Duodenal mucosa (tissue), 2 donors: ENCODE results near the gene TBC1D5.

Source experiments
- H3K27ac ChIP-seq: one replicate; pipeline ENCODE4 v1.7.0; 2013; ENCODE audit warnings: low read depth, low read length
- H3K27me3 ChIP-seq, 2 donors: one replicate each; pipeline ENCODE4 v1.7.0; 2013; ENCODE audit warnings: low read length in 2 of 2, control low read depth in 1 of 2; ENCODE audit not compliant: insufficient read depth in 2 of 2, control insufficient read depth in 1 of 2
- H3K36me3 ChIP-seq, 2 donors: one replicate each; pipeline ENCODE4 v1.7.0; 2013; ENCODE audit warnings: low read length in 2 of 2, control low read depth in 1 of 2; ENCODE audit not compliant: insufficient read depth in 2 of 2, control insufficient read depth in 1 of 2
- H3K4me1 ChIP-seq, 2 donors: one replicate each; pipeline ENCODE4 v1.7.0; 2013; ENCODE audit warnings: low read length in 2 of 2, control low read depth in 1 of 2; ENCODE audit not compliant: insufficient read depth in 2 of 2, control insufficient read depth in 1 of 2
- H3K4me3 ChIP-seq, 2 donors: one replicate each; pipeline ENCODE4 v1.7.0; 2013; ENCODE audit warnings: low read length in 2 of 2, low read depth in 1 of 2
- H3K9ac ChIP-seq, 2 donors: one replicate each; pipeline ENCODE4 v1.7.0; 2013; ENCODE audit warnings: low read length in 2 of 2, low read depth in 1 of 2
- H3K9me3 ChIP-seq, 2 donors: one replicate each; pipeline ENCODE4 v1.7.0; 2013; ENCODE audit warnings: low read length in 2 of 2, control low read depth in 1 of 2; ENCODE audit not compliant: control insufficient read depth in 1 of 2

TBC1D5 gene

DNA sequence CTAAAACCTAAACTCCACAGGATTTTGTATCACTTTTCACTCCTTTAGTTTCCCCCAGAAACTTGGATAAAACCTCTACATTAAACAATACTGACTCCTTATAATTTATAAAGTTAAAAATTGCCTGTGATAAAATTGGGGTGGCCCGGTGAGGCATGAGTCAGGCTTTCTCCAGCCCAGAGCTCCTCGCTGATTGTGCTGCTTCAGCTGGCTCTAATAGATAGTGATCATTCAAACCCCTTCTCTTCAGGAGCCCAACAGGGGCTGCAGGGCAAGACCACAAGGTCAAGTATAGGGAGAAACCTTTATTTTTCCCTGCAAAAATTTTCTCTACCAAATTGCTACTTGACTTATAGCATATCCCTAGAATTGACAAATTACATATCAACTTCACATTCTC is 549.4 kb downstream of the TBC1D5 start:
- Histone ChIP-seq H3K4me1 (peaks cover 4 to 9% of the 10 kb centered on the region in 2 donors), H3K27ac (no peak overlapping the region), H3K9ac (no peak overlapping the region), H3K9me3 (no peaks in the 10 kb centered on the region), H3K4me3 (no peak overlapping the region), H3K36me3 (no peaks in the 10 kb centered on the region), H3K27me3 (no peaks in the 10 kb centered on the region)

DNA sequence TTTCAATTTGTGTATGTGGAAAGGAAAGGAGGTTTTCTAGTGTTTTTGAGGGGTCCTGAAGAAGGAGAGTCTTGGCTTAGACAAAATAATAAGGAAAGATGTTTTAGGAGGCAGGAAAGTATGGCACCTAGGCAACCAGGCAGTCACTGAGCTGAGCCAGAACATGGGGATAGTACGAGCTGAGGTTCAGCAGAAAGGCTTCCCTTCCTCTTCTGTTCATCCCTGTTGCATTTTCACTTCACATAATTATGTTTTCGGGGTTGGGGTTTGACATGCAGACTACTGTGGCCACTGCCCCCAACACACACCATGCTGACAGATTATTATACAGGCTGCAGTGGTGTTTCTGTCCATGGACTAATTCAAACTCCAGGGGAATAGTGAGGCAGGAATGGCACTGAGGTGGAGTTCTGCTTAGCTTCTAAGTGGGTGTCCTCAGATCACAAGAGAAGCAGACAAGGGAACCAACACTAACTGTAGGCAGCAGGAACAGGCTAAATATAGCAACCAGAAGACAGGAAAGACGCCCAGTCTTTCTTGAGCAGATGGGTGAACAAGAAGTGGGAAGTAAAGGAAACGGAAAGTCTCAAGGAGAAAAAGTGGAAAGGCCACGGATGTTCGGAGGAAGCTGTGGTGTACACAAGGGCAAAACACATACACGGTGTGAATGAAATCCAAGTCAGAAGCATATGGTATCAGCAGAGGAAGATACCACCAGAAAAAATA is 551.9 kb downstream of the TBC1D5 start:
- H3K27ac ChIP-seq = no peak overlapping the region
- no peak overlapping the region for H3K4me3 ChIP-seq
- H3K9ac ChIP-seq = no peak overlapping the region
- H3K36me3 ChIP-seq = no peaks in the 10 kb centered on the region
- no peaks in the 10 kb centered on the region for H3K27me3 ChIP-seq
- H3K9me3 ChIP-seq = no peaks in the 10 kb centered on the region
- H3K4me1 ChIP-seq = peaks cover 4 to 8% of the 10 kb centered on the region in 2 donors

DNA sequence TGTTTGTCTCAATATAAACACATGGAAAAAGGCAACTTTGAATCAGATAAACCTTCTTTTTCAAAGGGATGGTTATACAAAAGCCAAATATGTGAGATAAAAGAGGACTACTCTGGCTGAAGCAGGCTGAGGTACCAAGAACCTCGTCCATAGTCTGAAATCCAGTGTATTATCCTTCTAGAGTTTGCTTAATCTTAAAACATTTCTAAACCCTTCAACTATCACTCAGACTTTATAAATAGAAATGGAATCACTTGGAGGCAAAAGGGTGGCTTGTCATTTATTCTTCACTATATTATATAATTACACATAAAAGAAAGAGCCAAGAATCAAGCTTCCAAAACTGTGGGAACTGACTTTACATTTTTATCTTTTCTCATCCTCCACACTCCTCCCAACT is 554.1 kb downstream of the TBC1D5 start:
- Histone ChIP-seq H3K36me3 (peaks cover 3 to 8% of the 10 kb centered on the region in 2 donors), H3K9me3 (no peaks in the 10 kb centered on the region), H3K4me1 (no peaks in the 10 kb centered on the region), H3K9ac (no peak overlapping the region), H3K27ac (no peak overlapping the region), H3K4me3 (no peak overlapping the region), H3K27me3 (no peaks in the 10 kb centered on the region)

DNA sequence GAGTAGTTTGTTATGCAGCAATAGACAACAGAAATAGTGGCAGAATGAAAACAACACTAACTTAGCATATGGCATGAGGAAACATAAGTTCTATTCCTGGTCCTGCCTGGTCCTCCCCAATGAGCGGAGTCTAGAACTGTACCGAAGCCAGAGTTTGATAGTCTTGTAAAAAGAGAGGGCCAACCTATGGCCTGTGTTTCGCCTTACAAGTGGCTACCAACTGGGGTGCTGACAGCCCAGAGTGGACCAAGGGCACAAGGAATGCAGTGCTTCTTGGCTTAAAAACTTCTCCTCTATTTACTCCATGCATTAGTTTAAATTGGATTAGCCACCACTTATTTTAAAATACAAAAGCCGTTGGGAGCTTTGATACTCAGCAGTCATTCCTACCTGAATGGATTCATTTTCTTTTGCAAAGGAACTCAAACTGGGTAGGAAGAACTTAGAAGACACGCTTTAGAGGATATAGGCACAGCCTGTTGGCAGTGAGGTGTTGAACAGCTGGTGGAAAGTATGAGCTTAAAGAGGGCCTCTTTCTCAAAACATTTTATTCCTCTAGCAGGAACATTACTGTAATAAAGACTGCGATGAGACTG is 554.7 kb downstream of the TBC1D5 start:
- peaks cover 3 to 8% of the 10 kb centered on the region in 2 donors for H3K36me3 ChIP-seq
- no peak overlapping the region for H3K27ac ChIP-seq
- no peak overlapping the region for H3K4me3 ChIP-seq
- H3K9ac ChIP-seq = no peak overlapping the region
- H3K27me3 ChIP-seq = no peaks in the 10 kb centered on the region
- no peaks in the 10 kb centered on the region for H3K9me3 ChIP-seq
- H3K4me1 ChIP-seq = no peaks in the 10 kb centered on the region

DNA sequence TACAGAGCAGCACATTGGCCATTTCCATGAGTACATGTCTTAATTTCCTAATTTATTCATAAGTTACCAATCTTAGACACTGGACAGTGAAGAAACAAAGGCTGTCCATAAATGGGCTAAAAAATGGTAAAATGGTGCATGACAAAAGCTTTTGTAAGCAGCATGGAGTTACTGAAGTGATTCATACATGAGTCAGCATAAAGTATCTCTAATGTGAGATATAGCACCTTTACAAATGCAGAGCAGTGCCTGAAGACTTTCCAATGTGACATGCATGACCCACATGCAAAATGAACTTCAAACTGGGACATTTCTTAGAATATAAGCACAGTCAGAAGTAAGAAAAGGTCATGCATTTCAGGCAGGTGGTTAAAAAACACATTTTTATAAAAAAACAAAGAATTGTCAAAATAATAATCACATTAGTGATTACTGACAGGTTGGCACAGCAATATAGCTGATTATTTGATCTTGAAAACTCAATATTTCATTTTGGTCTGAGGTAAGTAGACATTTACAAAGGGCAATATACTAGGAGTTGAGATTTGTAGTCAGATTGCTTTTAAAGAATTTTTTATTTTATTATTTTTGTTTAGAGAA is 558.4 kb downstream of the TBC1D5 start:
- Histone ChIP-seq H3K27ac (no peak overlapping the region), H3K36me3 (peaks cover 3 to 8% of the 10 kb centered on the region in 2 donors), H3K4me3 (no peak overlapping the region), H3K27me3 (no peaks in the 10 kb centered on the region), H3K9ac (no peak overlapping the region), H3K4me1 (peaks cover 3 to 5% of the 10 kb centered on the region in 2 donors), H3K9me3 (no peaks in the 10 kb centered on the region)

DNA sequence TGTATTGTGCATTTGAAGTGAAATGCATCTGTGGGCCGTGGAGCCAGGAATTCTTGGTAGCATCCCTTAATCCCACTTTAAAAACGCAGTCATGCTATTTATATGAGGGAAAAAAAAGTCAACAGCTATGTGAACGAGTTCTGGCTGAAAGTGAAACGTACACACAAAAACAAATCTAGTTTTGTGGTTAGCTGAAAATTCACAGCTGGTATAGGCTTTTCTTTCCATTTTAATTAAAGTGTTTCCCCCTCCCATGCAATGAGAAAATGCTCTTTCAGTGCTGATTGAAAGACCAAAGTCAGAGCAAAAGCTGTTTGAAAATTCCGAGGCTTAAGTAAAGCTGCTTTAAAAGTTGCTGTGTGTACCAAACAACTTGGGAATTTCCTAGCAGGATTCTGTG is 560.3 kb downstream of the TBC1D5 start:
- Histone ChIP-seq H3K27ac (no peak overlapping the region), H3K9ac (no peak overlapping the region), H3K36me3 (peaks cover 3 to 8% of the 10 kb centered on the region in 2 donors), H3K27me3 (no peaks in the 10 kb centered on the region), H3K4me3 (no peak overlapping the region), H3K4me1 (peaks cover 3 to 5% of the 10 kb centered on the region in 2 donors), H3K9me3 (no peaks in the 10 kb centered on the region)

DNA sequence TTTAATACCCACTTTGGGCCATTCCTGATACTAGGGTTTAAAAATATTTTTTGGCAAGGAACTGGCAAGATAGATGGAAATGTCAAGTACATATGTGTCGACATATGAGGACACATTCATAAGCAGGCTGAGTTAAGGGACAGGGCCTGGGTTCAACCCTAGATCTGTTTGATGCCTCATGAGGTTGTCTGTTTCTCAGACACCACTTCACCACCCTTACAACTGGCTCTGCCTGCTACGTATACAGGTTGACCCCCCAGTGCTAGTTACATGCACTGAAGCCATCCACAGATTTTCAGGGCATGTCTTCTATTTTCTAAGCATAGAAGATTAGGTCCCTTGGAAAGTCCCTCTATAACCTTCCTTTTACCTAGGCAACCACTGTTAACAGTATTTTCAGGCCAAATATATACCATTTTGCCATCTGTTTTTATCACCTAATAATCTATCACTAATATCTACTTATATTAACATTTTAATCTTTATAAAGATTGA is 561.0 kb downstream of the TBC1D5 start:
- H3K9me3 ChIP-seq = no peaks in the 10 kb centered on the region
- H3K27ac ChIP-seq = no peak overlapping the region
- no peak overlapping the region for H3K4me3 ChIP-seq
- peaks cover 3 to 5% of the 10 kb centered on the region in 2 donors for H3K4me1 ChIP-seq
- peaks cover 3 to 8% of the 10 kb centered on the region in 2 donors for H3K36me3 ChIP-seq
- H3K9ac ChIP-seq = no peak overlapping the region
- H3K27me3 ChIP-seq = no peaks in the 10 kb centered on the region

DNA sequence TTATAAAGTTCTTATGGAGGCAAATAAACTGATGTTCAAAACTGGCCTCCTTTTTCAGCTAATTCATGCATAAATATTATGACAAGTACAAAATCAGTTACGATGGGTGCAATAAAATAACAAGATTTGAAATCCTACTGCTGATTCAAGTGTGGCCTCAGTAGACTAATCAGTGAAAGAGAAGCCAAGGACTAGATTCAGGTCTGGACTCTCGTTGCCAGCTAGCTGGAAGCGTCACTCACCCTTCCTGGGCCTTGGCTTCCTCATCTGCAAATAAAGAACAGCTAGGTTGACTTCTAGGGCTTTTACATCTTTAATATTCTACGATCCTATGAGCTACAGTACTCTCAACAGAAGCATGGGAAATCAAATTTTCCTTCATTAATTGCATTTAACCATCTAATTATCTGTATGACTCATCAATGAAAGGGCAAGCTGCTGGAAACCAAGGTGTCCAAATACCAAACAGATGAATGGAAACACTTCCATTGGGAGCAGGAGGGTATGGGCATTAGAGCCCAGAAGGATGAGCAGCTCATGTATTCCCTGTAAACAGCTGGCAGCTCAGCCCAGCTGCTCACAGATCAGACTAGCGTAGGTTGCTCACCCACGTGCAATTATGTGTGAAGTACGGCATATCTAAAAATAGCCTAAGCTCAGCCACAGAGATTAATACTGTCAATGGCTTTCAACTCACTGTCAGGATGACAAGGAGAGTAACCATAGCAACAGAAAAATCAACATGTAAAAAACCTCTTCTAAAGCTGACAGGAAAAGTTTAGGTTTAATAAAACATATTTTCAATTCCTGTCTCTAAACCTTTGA is 562.8 kb downstream of the TBC1D5 start:
- H3K9ac ChIP-seq = no peak overlapping the region
- H3K4me1 ChIP-seq = peaks cover 3 to 5% of the 10 kb centered on the region in 2 donors
- peaks cover under 1 to 4% of the 10 kb centered on the region in 2 donors for H3K36me3 ChIP-seq
- no peak overlapping the region for H3K4me3 ChIP-seq
- H3K9me3 ChIP-seq = no peaks in the 10 kb centered on the region
- no peak overlapping the region for H3K27ac ChIP-seq
- H3K27me3 ChIP-seq = no peaks in the 10 kb centered on the region

DNA sequence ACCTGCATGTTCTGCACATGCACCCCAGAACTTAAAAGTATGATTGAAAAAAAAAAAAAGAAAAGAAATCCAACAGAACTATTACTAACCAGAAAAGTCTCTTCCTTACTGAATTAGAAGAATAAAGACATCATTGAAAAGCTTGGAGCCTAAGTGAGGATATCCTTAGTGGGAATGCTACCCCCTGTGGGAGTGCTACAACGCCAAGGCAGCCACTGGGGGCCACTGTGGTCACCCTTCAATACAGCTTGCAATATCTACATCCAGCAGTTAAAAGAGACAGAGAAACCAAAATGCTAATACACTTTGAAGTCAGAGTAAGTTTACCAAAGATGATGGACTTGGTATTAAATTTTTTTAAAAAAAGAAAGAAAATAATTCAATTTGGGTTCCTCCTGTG is 565.7 kb downstream of the TBC1D5 start:
- peaks cover 3 to 4% of the 10 kb centered on the region in 2 donors for H3K36me3 ChIP-seq
- no peak overlapping the region for H3K27ac ChIP-seq
- H3K27me3 ChIP-seq = no peaks in the 10 kb centered on the region
- H3K4me3 ChIP-seq = no peak overlapping the region
- no peaks in the 10 kb centered on the region for H3K9me3 ChIP-seq
- peaks cover 0 to 3% of the 10 kb centered on the region in 2 donors for H3K4me1 ChIP-seq
- H3K9ac ChIP-seq = no peak overlapping the region
